ENCODE measurements around the gene BLOC1S2. TPM values are rescaled to one million over a fixed set of nuclear protein-coding genes. Genes with fewer than 3 reads are reported as not detected.
"Not testable (repeated sequence)": the region's sequence is repeated elsewhere in the genome, so short reads cannot be mapped to it uniquely, and the experiment has no call there.

BLOC1S2 gene
- total RNA-seq, 2 donors from 2014 or later = 48.0 to 112 TPM

GRCh38 chr10:100303724-100304319, 17.3 kb upstream of the BLOC1S2 start:
- no peak for ATAC-seq
- Mint-ChIP-seq H3K9me3 (no peaks in the 10 kb centered on the region), H3K36me3 (no peaks in the 10 kb centered on the region), H3K27ac (no peak overlapping the region)
- DNase-seq (ENCODE audit: low spot score in 2 of 2) = no peak

GRCh38 chr10:100301123-100301522, 14.6 kb upstream of the BLOC1S2 start:
- not testable (repeated sequence) for ATAC-seq; H3K27ac Mint-ChIP-seq; DNase-seq (ENCODE audit: low spot score in 2 of 2); H3K36me3 Mint-ChIP-seq; H3K9me3 Mint-ChIP-seq

GRCh38 chr10:100297242-100297641, 10.8 kb upstream of the BLOC1S2 start:
- H3K9me3 Mint-ChIP-seq = no peaks in the 10 kb centered on the region
- ATAC-seq (no peak), DNase-seq (ENCODE audit: low spot score in 2 of 2) (no peak)
- H3K36me3 Mint-ChIP-seq = no peaks in the 10 kb centered on the region
- H3K27ac Mint-ChIP-seq = no peak overlapping the region

DNA sequence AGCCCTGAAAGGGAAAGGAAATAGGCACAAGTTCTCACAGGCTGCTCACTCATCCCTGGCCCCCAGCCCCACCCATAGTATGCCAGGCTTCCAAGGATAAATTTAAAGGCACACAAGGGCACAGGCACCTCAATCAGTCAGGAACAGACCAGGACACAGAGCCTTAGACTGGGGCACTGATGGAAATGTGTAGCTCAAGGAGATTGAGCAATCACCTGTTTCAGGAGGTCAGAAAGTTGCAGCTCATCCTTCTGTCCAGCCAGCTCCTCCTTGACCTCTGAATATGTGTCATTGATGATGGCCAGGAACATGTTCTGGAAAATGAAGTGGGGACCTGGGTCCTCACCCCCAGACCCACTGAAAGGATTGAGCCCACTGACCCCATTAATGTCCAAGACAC, 6.6 kb upstream of the BLOC1S2 start:
- no peak for DNase-seq (ENCODE audit: low spot score in 2 of 2)
- Mint-ChIP-seq H3K27ac (no peak overlapping the region), H3K36me3 (no peaks in the 10 kb centered on the region), H3K9me3 (no peaks in the 10 kb centered on the region)
- ATAC-seq = no peak

- H3K27ac Mint-ChIP-seq; ATAC-seq; DNase-seq (ENCODE audit: low spot score in 2 of 2); H3K36me3 Mint-ChIP-seq; H3K9me3 Mint-ChIP-seq: not testable (repeated sequence)
Measured at GRCh38 chr10:100292300-100292699, 5.8 kb upstream of the BLOC1S2 start.

GRCh38 chr10:100291356-100291755, 4.9 kb upstream of the BLOC1S2 start:
- peaks cover 1% of the 10 kb centered on the region in 2 donors for H3K36me3 Mint-ChIP-seq
- H3K27ac Mint-ChIP-seq = no peak overlapping the region
- H3K9me3 Mint-ChIP-seq = no peaks in the 10 kb centered on the region
- no peak for DNase-seq (ENCODE audit: low spot score in 2 of 2)
- no peak for ATAC-seq

DNA sequence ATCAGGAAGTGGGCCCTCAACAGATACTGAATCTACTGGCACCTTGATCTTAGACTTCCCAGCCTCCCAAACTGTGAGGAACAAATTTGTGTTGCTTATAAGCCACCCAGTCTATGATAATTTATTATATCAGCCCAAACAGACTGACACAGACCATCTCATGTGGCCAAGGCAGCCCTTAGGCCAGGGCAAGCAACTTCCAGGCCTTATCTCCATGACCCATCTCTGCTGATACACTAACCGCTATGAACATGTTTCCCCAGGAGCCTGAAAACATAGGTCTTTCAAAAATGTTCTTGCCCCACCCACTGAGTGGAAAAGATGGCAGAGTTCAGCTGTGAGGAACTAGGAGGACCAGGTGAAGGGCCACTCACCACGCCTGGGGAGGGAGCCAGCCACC, 3.2 kb upstream of the BLOC1S2 start:
- H3K36me3 Mint-ChIP-seq = peaks cover 12 to 14% of the 10 kb centered on the region in 2 donors

DNA sequence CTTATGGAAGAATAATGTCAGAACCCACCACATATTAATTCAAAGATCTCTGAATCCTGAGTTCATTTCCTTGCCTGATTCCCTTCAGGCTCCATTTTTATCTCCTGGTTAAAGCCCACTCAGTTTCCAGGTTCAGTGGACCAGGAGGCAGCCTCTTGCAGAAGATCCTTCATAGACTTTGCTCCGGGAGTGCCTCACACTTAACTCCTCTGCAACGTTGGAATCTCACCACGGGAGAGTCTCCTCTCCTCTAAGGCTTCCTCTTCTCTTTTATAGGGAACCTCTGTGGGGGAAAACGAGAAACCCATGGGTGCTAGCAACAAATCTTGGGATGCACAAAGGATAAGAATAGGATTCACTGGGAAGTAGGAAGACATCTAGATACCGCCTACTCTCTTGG, 1.7 kb upstream of the BLOC1S2 start:
- DNase-seq (ENCODE audit: low spot score in 2 of 2) = no peak
- Mint-ChIP-seq H3K9me3 (no peaks in the 10 kb centered on the region), H3K27ac (peak overlapping the region in 1 of 2 donors; percentile 41), H3K36me3 (peaks cover 12 to 14% of the 10 kb centered on the region in 2 donors)
- no peak for ATAC-seq

More for the DNA sequence above, 3.2 kb upstream of the BLOC1S2 start:
- no peak overlapping the region for H3K27ac Mint-ChIP-seq
- no peaks in the 10 kb centered on the region for H3K9me3 Mint-ChIP-seq
- DNase-seq (ENCODE audit: low spot score in 2 of 2) (no peak), ATAC-seq (no peak)

DNA sequence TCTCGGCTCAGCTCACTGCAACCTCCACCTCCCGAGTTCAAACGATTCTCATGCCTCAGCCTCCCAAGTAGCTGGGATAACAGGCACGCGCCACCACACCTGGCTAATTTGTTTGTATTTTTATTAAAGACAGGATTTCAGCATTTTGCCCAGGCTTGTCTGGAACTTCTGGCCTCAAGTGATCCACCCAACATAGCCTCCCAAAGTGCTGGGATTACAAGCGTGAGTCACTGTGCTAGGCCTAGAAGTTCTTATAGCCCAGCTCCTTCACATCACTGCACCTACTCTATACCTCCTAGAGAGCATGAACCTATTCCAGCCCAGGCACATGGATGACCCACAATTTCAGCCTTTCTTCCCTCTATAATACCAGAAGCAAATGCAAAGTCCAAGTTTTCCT, 1.3 kb upstream of the BLOC1S2 start:
- no peak for DNase-seq (ENCODE audit: low spot score in 2 of 2)
- no peak for ATAC-seq
- Mint-ChIP-seq H3K36me3 (peaks cover 12 to 14% of the 10 kb centered on the region in 2 donors), H3K27ac (peak overlapping the region; percentile 41 to 100), H3K9me3 (no peaks in the 10 kb centered on the region)

DNA sequence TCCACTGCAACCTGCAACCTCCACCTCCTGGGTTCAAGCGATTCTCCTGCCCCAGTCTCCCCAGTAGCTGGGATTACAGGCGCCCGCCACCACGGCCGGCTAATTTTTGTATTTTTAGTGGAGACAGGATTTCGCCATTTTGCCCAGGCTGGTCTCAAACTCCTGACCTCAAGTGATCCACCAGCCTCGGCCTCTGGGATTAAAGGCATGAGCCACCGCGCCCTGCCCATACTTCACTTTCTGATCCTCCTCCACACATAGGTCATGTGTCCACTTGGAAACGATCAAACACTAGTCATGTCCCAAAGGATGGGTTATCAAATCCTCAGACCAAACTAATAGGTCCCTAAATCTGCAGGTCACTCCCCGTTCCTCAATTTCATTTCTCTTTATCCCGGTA, 1.2 kb downstream of the BLOC1S2 start:
- H3K36me3 Mint-ChIP-seq = peaks cover 12 to 14% of the 10 kb centered on the region in 2 donors
- ATAC-seq; H3K9me3 Mint-ChIP-seq; DNase-seq (ENCODE audit: low spot score in 2 of 2): not testable (repeated sequence)
- peak overlapping the region; percentile 100 for H3K27ac Mint-ChIP-seq

- ATAC-seq (no peak), DNase-seq (ENCODE audit: low spot score in 2 of 2) (no peak)
- H3K27ac Mint-ChIP-seq = no peak overlapping the region
- peaks cover 12 to 14% of the 10 kb centered on the region in 2 donors for H3K36me3 Mint-ChIP-seq
- H3K9me3 Mint-ChIP-seq = no peaks in the 10 kb centered on the region
Measured at GRCh38 chr10:100282907-100283306, 3.6 kb downstream of the BLOC1S2 start.

GRCh38 chr10:100276971-100277370, 9.5 kb downstream of the BLOC1S2 start:
- not testable (repeated sequence) for H3K36me3 Mint-ChIP-seq; DNase-seq (ENCODE audit: low spot score in 2 of 2); H3K9me3 Mint-ChIP-seq; H3K27ac Mint-ChIP-seq; ATAC-seq

DNA sequence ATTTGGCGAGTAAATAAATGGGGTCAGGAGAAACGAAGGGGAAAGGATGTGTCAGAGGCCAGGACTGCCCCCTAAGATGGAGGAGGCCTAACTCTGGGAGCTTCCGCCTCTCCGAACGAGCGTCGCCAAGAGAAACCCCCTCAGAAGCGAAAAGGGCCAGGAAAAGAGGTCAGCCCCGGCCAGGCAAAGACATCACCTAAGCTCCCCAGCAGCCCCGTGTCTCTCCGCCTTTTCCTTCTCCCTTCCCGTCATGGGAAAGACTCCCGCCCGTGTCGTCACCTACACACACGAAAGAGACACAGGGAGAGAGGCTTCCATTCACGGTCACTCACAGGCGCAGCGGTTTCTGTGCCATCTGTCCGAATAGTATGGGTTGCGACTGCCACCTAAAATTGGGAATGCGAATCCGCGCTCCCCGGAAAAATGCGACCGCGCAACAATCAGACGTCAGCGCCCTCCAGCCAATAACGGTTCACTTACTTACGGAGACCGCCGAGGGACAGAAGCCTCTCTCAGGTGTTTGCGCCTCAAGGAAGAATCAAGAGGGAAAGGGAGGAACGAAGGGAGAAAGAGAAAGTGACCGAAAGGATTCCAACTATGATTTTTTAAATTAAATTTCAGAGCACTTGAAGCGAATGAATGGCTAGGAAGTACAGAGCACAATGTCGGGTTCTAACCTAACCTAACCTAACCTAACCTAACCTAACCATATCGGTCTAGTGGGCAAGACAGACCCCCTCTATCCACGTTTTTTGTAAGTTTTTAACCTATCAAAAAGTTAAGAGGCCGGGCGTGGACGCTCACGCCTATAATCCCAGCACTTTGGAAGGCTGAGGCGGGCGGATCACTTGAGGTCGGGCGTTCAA, 19.0 kb downstream of the BLOC1S2 start, which contains the start of gene CWF19L1:
CWF19L1 (minus strand) TSS at position 400 of the 866 bp plus-strand sequence; CDS start at position 355, 45 bp downstream.
- Mint-ChIP-seq H3K27ac (peak within 1 kb of the TSS; percentile 96 to 100), H3K9me3 (no peaks in the 10 kb centered on the region), H3K36me3 (peaks cover 6 to 7% of the 10 kb centered on the region in 2 donors)
- DNase-seq (ENCODE audit: low spot score in 2 of 2) (peak; percentile 69 to 81), ATAC-seq (peak; percentile 89 to 90)

GRCh38 chr10:100265821-100266485, 20.5 kb downstream of the BLOC1S2 start:
- ATAC-seq (no peak), DNase-seq (ENCODE audit: low spot score in 2 of 2) (no peak)
- no peaks in the 10 kb centered on the region for H3K9me3 Mint-ChIP-seq
- H3K27ac Mint-ChIP-seq = peak overlapping the region in 1 of 2 donors; percentile 66
- peaks cover 6 to 7% of the 10 kb centered on the region in 2 donors for H3K36me3 Mint-ChIP-seq

GRCh38 chr10:100254191-100254590, 32.3 kb downstream of the BLOC1S2 start:
- ATAC-seq (no peak), DNase-seq (ENCODE audit: low spot score in 2 of 2) (no peak)
- no peaks in the 10 kb centered on the region for H3K9me3 Mint-ChIP-seq
- peaks cover 5 to 6% of the 10 kb centered on the region in 2 donors for H3K36me3 Mint-ChIP-seq
- H3K27ac Mint-ChIP-seq = peak overlapping the region in 1 of 2 donors; percentile 11

DNA sequence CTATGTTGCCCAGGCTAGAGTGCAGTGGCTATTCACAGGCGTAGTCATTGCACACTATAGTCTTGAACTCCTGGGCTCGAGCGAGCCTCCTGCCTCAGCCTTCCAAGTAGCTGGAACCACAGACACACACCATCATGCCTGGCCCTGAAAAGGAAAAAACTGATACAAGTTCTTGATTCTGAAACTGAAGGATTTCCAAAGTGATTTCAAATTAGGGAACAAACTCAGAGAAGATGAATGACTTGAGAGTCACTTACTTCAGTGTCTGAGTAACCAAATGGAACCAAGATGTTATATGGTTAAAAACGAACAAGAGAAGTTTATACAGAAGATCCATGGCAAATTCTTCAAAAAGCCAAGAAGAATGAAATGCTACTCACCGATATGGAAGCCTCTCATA, 33.4 kb downstream of the BLOC1S2 start:
- ATAC-seq = no peak

DNA sequence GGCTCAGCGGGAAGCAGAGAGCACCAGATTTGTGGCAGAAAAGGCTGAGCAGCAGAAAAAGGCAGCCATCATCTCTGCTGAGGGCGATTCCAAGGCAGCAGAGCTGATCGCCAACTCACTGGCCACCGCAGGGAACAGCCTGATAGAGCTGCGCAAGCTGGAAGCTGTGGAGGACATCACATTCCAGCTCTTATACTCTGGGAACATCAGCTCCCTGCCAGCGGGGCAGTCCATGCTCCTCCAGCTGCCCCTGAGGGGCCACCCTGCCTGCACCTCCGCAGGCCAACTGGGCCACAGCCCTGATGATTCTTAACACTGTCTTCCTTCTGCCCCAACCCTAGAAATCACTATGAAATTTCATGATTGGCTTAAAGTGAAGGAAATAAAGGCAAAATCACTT, 37.7 kb downstream of the BLOC1S2 start:
- DNase-seq (ENCODE audit: low spot score in 2 of 2) = no peak
- ATAC-seq = no peak
- Mint-ChIP-seq H3K27ac (peak overlapping the region in 1 of 2 donors; percentile 92), H3K36me3 (peaks cover 0 to 6% of the 10 kb centered on the region in 2 donors), H3K9me3 (no peaks in the 10 kb centered on the region)

More for the DNA sequence above, 33.4 kb downstream of the BLOC1S2 start:
- Mint-ChIP-seq H3K27ac (no peak overlapping the region), H3K9me3 (no peaks in the 10 kb centered on the region), H3K36me3 (peaks cover 0 to 6% of the 10 kb centered on the region in 2 donors)
- DNase-seq (ENCODE audit: low spot score in 2 of 2) = no peak
